ENCODE data around the gene CHST4.
"Not testable (repeated sequence)": the region's sequence is repeated elsewhere in the genome, so short reads cannot be mapped to it uniquely, and the experiment has no call there.

Gene CHST4

DNA sequence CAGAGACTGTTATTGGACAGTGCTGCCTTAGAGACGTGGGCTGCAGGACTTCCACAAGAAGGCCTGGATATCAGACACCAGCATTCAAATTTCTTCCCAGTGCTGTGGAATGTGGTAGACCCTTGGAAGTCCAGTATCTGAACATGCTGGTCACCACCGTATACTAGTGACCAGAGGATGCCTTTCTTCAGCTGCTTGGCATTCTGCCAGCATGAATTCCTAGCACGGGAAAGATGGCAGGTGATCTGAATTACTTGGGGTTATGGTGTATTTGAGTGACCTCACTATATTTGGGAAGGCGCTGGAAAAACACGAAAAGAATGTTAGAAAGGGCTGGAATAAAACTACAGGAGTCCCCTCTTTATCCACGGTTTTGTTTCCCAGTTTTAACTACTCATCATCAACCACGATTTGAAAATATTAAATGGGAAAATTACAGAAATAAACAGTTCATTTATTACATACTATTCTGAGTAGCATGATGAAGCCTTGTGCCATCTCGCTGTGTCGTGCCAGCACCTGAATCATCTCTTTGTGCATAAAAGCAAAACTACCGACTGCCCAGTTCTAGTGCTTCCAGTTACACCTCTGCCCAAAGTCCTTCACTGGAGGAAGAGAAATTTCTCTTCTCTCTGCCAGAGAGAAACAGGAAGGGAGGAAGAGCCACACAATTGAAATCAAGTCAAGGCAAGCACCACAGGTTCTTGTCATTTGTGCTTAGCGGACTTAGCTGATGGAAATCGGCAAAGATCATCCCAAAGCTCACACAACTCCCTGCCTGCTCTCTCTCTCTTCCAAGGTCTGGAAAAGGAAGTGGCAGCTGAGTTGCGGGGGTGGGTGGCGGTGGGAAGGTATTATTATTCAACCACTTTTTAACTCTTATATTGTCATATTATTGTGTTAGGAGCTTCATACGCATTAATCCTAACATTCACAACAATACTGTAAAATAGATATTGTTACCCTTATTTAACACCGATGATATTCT lies 1.4 kb upstream of the CHST4 start:
- no peak for DNase-seq

DNA sequence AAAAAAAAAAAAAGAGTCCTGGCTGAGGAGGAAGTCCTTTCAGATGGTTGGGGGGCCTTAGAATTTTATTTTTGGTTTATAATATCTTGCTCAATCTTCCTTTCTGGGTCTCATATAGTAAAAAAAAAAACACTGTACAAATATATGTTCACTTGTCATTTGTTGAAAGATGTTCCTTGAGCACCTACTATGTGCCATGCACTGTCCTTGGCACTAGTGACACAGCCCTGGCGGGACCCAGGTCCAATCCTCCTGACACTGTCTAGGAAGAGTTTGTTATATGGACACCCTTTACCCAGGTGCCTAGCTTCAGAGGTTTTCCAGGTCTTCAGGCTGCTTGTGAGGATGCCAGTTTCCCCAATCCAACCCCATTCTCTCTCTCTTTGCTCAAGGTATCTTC lies 2.0 kb downstream of the CHST4 start:
- no peak for DNase-seq

DNA sequence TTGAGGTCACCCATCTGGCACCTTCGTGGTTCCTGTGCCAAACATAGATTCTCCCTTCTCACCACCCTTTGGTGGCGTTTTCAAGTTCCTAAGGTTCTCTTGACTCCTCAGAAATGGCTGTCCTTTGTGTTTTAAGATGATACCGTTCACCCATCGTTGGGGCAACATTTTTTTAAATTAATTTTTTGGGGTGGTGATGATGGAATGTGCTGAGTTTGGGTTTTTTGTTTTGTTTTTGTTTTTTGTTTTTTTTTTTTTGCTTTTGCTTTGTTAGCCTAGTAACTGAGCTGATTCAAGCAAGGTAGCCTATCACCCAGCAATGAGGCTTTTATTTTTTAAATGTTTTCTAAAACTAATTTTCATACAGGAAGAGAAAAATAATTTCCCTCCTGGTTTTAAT lies 2.6 kb downstream of the CHST4 start:
- DNase-seq, result no peak

DNA sequence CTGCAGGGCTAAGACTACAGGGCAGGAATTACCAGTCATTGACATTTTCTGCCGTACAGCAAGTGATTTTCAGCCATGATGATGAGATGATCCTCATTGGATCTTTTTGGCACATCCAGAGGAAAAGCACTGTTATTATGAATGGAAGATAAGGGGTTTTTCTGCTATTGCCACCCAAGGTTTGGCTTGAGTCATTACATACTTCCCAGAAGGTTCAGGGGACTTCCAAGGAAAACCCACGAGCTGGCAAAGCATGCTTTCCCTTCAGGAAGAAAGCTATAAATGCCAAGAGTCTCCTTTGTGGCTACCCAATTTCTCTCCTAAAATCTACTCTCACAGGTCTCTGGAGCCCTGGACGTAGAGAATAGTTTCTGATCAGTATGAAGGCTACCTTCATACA lies 6.1 kb downstream of the CHST4 start:
- no peak for DNase-seq

DNA sequence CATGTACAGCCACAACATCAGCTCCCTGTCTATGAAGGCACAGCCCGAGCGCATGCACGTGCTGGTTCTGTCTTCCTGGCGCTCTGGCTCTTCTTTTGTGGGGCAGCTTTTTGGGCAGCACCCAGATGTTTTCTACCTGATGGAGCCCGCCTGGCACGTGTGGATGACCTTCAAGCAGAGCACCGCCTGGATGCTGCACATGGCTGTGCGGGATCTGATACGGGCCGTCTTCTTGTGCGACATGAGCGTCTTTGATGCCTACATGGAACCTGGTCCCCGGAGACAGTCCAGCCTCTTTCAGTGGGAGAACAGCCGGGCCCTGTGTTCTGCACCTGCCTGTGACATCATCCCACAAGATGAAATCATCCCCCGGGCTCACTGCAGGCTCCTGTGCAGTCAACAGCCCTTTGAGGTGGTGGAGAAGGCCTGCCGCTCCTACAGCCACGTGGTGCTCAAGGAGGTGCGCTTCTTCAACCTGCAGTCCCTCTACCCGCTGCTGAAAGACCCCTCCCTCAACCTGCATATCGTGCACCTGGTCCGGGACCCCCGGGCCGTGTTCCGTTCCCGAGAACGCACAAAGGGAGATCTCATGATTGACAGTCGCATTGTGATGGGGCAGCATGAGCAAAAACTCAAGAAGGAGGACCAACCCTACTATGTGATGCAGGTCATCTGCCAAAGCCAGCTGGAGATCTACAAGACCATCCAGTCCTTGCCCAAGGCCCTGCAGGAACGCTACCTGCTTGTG lies 10.7 kb downstream of the CHST4 start:
- DNase-seq, result no peak

DNA sequence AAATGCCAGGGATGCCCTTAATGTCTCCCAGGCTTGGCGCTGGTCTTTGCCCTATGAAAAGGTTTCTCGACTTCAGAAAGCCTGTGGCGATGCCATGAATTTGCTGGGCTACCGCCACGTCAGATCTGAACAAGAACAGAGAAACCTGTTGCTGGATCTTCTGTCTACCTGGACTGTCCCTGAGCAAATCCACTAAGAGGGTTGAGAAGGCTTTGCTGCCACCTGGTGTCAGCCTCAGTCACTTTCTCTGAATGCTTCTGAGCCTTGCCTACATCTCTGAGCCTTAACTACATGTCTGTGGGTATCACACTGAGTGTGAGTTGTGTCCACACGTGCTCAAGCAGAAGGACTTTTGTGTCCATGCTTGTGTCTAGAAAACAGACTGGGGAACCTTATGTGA lies 11.4 kb downstream of the CHST4 start:
- DNase-seq, result peak; percentile 75

DNA sequence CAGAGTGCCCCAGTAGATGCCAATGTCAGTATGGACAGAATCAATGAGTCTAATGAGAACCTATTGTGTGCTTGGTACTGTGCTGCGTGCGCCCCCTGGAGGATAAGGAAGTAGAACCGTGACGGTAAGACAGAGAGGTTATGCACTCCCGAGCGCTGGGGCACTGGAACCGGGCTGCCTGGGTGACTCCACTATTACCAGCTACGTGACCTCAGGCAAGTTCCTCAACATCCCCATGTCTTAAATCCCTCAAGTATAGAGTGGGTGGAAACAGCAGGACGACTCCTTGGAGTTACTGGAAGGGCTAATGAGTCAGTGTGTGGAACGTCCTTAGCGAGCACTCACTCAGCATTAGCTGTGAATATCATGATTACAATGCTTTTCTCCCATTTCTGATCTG lies 16.2 kb downstream of the CHST4 start:
- peak; percentile 75 for DNase-seq

DNA sequence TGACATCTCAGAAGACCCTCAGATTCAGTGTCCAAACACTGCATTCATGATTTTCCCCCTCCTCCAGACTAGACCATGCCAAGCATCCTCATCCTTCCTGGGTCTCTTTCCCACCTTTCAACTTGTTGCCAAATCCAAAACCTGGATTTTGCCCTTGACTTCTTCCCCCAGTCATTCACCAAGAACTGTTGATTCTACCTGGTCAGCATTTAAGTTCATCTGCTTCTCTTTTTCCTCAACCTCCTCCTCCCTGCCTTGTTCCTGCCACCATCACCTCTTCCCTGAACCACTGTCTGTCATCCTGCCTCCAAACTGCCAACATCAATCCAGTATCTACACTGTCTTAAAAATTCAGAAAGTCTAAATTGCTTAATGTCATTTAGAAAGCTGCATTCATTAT lies 20.9 kb downstream of the CHST4 start:
- no peak for DNase-seq

DNA sequence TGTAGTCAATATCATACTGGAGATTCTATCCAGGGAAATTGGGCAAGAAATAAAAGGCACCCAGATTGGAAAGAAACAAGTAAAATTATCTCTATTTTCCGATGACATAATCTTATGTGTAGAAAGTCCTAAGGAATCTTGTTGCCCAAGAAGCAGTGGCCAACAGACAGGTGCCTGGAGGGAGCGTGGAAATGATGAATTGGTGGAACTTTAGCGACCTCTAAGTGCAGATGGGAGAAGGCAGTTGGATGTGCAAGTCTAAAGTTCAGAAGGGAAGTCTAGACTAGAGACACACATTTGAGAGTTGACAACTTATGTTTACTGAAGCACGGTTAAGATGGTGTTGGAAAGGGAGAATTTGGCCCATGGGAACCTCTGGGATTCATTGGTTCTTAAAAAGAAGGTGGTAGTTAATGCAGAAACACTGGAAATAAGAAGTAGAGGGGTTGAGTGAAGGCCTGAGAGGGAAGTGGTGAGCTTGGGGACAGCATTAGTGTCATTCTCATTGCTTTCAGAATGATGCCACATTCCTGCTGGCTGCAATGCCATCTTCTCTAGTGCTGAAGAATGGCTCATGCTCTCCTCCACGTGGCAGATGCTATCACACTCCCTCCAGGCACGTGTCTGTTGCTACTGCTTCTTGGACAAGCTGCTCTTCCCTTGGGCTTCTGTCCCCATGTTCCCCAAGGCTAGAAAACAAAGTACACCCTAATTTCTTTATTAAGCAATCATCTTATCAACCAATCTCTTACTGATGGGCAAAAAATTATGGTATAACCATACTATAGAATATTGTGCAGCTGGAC lies 26.7 kb downstream of the CHST4 start:
- peak; percentile 34 for DNase-seq

DNA sequence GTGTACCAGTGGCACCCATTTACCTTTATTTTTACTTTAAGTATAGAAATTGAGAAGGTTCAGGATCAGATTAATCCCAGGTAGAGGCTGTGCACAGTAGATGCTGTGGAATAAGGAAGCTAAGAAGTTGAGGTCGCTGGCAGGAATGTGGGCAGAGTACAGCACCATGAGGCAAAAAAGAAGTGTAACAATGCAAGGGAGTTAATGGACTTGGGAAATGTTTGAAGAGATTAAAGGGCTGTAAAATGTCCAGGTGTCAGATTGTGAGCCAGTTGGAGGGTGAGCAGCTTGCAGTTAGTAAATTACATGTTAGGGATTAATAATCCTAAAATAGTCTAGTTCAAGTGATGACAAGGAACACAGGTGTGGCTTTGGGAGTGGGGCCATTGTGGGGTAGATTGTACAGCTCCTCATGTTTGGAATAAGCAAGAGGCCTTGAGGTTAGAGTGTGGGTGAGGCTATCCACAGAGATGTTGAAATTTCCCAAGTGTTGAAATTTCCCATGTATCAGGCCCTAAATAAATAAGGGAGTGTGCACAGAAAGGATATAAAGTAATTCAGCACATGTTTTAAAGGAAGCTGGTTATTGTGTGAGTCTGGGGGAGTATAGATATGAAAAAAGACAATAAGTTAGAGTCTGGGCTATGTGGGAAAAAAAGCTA lies 29.1 kb downstream of the CHST4 start:
- peak; percentile 6 for DNase-seq

DNA sequence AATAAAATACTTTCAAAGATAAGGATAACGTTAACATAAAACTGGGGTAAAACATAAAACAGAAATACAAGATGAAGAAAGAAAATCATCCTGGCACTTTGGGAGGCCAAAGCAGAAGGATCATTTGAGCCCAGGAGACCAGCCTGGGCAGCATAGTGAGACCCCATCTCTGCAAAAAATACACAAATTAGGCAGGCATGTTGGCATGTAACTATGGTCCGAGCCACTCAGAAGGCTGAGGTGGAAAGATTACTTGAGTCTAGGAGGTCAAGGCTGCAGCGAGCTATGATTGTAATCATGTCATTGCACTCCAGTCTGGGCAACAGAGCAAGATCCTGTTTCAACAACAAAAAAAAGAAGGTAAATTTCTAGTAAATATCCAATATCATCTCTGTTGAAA lies 31.1 kb downstream of the CHST4 start:
- no peak for DNase-seq

DNA sequence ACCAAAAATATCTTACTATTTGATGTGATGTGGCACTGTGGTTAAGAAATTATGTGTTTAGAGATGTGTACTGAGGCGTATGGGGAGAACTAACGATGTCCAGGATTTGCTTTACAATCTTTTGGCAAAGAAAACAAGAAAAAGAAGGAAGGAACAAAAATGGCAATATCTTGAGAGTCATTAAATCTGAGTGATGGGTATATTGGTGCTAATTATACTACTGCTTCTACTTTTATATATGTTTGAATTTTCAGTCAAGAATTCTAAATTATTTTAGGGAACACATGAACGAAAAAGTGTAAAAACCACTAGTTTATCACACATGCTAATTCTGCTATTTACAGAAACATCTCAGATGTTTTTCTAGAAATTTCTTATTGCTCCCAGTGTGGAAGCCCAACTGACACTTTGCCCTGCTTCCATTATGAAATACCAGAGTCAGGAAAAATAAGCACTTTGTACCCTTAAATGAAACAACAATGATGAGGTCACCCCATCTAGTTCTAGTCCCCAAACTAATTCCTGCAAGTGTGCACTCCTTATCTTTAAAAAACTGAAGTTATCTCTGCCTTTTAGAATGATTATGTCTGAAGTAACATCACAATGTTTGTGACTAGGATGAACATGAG lies 31.8 kb downstream of the CHST4 start:
- DNase-seq, result no peak

DNA sequence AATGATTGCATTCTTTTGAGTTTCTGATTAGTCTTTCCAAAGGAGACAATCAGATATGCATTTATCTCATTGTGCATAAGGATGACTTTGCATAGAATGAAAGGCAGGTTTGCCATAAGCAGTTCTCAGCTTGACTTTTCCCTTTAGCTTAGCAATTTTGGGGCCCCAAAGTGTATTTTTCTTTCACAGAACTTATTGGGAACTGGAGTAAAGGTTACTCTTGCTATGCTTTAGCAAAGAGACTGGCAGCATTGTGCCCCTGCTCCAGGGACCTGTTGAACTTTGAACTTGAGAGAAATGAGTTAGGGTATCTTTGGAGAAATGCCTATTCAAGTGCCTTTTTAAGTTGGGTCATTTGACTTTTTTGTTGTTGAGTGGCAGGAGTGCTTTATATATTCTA lies 33.6 kb downstream of the CHST4 start:
- DNase-seq, result no peak

DNA sequence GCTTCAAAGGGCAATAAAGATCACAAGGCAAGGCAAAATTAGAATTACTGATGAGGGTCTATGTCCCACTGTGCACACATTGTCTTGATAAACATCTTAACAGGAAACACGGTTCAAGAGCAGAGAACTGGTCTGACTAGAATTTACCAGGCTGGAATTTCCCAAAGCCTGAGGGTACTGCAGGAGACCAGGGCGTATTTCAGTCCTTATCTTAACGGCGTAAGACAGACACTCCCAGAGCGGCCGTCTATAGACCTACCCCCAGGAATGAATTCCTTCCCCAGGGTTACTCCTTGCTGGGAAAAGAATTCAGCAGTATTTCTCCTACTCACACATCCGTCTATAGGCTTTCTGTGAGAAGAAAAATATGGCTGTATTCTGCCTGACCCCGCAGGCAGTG lies 35.7 kb downstream of the CHST4 start:
- not testable (repeated sequence) for DNase-seq

DNA sequence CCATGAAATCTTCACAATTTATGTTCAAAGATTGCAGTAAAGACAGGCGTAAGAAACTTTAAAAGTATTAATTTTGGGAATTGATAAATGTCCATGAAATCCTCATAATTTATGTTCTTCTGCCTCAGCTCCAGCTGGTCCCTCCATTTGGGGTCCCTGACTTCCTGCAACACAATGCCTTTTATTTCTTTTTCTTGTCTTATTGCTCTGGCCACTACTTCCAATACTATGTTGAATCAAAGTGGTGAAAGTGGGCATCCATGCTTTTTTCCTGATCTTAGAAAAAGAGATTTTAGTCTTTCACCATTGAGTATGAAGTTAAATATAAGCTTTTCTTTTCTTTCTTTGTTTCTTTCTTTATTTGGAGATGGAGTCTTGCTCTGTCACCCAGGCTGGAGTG lies 36.3 kb downstream of the CHST4 start:
- no peak for DNase-seq

DNA sequence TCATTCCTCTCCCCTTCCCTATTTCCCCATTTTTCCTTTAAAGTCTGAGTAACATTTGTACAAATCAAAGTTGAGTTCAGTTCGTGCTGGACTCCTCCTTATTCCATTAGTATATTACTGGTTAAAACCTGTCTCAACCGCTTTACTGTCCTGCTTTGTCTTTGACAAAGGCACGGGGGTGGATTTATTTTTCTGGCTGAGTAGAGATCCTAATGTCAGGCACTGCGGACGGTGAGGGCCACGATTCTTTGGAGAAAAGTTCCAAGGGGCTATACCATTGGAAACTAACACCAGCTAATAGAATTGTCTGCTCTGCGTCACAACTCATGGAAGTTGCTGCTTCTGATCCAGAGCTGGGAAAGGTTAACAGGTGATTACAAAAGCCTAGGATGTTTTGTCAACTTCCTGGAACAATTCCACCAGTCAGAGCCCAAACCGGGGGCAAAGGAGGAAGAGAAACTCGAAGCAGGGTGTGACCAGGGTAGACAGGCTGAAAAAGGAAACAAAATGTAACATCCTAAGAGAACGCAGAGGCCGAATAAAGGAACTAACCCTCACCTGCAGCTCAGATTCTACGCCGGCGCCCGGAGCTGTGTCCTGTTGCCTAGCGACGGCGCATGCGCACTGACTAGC lies 38.2 kb downstream of the CHST4 start:
- DNase-seq, result no peak

DNA sequence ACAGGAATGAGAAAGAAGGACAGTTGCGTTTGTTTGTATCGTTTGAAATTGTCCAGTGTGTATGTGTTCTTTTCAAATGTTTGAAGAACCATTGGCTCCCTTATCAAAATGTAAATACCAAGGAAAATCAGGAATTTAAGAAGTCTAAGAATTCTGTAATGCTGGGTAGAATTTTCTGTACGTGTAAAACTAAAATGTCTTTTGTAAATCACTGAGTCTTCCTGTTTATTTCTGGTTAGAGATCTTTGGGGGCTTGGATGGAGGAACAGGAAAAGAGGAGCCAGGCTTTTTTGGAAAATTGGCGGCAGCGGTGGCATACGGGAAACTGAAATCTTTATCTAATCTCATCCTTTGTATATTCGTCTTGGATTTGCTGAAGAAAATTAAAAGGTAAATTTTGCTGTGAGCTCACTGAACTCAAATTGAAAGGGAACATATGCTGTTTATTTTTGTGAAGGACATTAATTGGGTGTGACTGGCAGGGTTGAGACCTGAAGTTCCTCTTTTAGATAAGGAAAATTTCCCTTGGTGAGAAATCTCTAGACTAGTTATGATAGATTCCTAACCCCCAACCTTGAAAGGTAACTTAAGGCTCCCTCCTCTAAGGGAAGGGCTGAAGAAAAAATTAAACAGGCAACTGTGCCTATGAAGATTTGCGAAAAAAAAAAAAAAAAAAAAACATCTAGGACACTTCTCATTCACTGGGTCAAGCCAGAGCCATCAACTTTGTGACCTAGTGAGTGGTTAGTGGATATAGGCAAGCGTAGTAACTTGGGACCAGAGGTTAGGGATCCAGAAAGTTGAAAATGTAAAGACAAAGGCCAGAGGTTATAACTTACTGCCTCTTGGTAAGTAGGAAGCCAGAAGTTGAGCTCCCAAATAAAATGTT lies 39.8 kb downstream of the CHST4 start:
- DNase-seq, result no peak

DNA sequence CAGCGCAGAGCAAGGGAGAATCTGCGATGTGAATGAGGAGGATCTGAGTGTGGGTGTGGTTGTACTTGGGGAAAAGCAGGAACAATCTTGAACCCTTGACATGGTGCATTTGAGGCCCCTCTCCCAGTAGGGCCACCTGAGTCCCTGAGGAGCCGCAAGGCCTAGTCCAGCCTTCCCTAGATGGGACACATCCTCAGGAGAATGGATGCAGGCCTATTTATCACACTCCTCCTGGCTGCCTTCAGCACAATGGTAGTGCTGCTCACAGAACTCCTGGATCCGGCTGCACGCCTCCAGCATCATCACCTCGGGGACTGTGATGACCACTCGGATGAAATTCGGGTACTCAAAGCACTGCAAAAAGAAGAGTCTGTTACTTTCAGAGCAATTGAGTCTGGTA lies 41.7 kb downstream of the CHST4 start:
- no peak for DNase-seq

DNA sequence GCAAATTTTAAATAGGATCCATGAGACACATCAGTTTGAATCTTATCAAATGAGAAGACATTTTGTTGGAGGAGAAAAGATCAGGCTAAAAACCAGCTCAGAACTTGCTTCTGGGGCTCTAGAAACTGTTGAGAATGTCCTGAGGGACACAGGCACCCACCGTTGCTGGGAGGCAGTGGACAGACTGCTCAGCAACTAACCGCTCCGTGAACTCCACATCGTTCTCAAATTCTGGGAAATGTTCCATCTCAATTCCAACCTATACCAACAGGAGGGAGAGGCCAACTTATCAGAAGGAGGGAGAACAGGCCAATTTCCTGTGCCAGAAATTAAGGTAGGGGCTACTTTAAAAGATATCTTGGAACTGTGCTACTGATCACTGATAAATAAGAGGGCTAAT lies 42.3 kb downstream of the CHST4 start:
- no peak for DNase-seq

DNA sequence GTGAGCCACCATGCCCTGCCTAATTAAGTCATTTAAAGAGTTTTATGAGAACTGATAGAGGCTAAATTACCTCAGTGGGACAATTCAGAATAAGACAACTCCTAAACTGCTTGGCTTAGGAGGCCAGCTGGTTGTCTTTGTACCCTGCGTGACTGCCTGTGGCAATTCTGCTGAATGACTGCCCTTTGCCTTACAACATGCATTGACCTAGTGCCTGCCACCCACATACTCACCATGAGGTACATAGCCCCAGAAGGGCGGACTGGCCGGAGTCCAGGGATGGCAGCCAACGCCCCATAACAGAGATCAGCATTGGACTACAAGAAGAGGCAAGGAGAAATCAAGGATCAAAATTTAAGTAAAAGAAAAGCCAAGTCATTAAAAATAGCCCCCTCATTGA lies 43.4 kb downstream of the CHST4 start:
- no peak for DNase-seq

DNA sequence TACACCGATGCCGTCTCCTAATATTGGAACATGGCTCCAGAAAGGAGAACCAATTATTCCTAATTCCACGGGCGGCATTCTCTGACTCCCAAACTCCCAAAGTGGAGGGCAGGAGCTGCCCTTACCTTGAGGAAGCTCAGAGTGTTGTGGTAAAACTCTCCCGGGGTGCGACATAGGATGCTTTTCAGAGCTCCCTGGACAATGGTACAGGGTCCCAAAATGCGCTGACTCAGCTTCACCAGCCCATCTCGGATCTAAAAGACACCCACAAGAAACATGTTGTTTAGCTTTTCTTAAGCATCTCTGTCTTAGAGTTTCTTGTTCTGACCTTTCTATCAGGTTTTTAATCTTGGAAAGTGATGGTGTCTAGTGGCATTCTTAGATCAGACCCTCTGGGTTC lies 43.9 kb downstream of the CHST4 start:
- no peak for DNase-seq
